NCI-H1105 treated with DMSO at 0.1 percent for 48 hours (cell line): ENCODE measurements around the gene KIAA1328.

Source experiments
- DNase-seq: peaks from one replicate; lab custom pipeline; 2025; lab: John Stamatoyannopoulos, UW

KIAA1328 gene

GRCh38 chr18:37219257-37219656, 390.3 kb downstream of the KIAA1328 start:
- DNase-seq: no peak

GRCh38 chr18:37222354-37222998, 393.5 kb downstream of the KIAA1328 start:
- DNase-seq: no peak

GRCh38 chr18:37222999-37223378, 394.1 kb downstream of the KIAA1328 start:
- no peak for DNase-seq

GRCh38 chr18:37225279-37225678, 396.4 kb downstream of the KIAA1328 start:
- DNase-seq: no peak

GRCh38 chr18:37230768-37231167, 401.8 kb downstream of the KIAA1328 start:
- no peak for DNase-seq

GRCh38 chr18:37231251-37231650, 402.3 kb downstream of the KIAA1328 start:
- no peak for DNase-seq

- DNase-seq: no peak
Observed at GRCh38 chr18:37235583-37235982, 406.7 kb downstream of the KIAA1328 start.

- no peak for DNase-seq
Observed at GRCh38 chr18:37238282-37239108, 409.6 kb downstream of the KIAA1328 start.

GRCh38 chr18:37242091-37242490, 413.2 kb downstream of the KIAA1328 start:
- no peak for DNase-seq

GRCh38 chr18:37242826-37243560, 414.1 kb downstream of the KIAA1328 start:
- DNase-seq: no peak

- DNase-seq: no peak
Observed at GRCh38 chr18:37243741-37244140, 414.8 kb downstream of the KIAA1328 start.

GRCh38 chr18:37244618-37245017, 415.7 kb downstream of the KIAA1328 start:
- DNase-seq: no peak

GRCh38 chr18:37246779-37247340, 417.9 kb downstream of the KIAA1328 start:
- DNase-seq: no peak

- DNase-seq: no peak
Observed at GRCh38 chr18:37247497-37248161, 418.7 kb downstream of the KIAA1328 start.

GRCh38 chr18:37248281-37248680, 419.4 kb downstream of the KIAA1328 start:
- DNase-seq: no peak

- no peak for DNase-seq
Observed at GRCh38 chr18:37249171-37249886, 420.4 kb downstream of the KIAA1328 start.

GRCh38 chr18:37249895-37250618, 421.1 kb downstream of the KIAA1328 start:
- DNase-seq: no peak

- no peak for DNase-seq
Observed at GRCh38 chr18:37251679-37252078, 422.8 kb downstream of the KIAA1328 start.

GRCh38 chr18:37252342-37252741, 423.4 kb downstream of the KIAA1328 start:
- DNase-seq: no peak

GRCh38 chr18:37252854-37253393, 424.0 kb downstream of the KIAA1328 start:
- DNase-seq: no peak
